HepG2 (cell line): ENCODE results near the gene HES1. TPM values are rescaled to one million over a fixed set of nuclear protein-coding genes. Genes with fewer than 3 reads are reported as not detected.

Experiments used
- ASH2L ChIP-seq: fragments of 300-600, 200-600 bp; sonication (generic); IDR thresholded peaks from 2 replicates; pipeline ENCODE4 v1.7.0; 2017; ENCODE audit warnings: low read depth, mild to moderate bottlenecking, moderate library complexity, mixed read lengths, low read length; ENCODE audit not compliant: insufficient read length
- CREB1 ChIP-seq, 2 experiments: fragments of 450-650 bp in 1 of 2; IDR thresholded peaks; 2 replicates each; pipeline ENCODE4 v1.6.1; 2016 to 2017; ENCODE audit warnings: control low read depth in 1 of 2, mild to moderate bottlenecking in 1 of 2, missing compliant biosample characterization in 1 of 2, missing genetic modification characterization in 1 of 2
- FOXA1 ChIP-seq, 2 experiments: fragments of 450-650 bp in 1 of 2; sonication (generic) in 1 of 2; formaldehyde crosslinking in 1 of 2; IDR thresholded peaks; 2 replicates each; pipeline versions ENCODE4 v1.4.0 to v1.6.1; 2016 to 2020; ENCODE audit warnings: missing genetic modification reagents in 1 of 2
- HNRNPH1 ChIP-seq: fragments of 200-400 bp; formaldehyde crosslinking; optimal IDR thresholded peaks from 2 replicates; pipeline ENCODE3; 2017; ENCODE audit warnings: mild to moderate bottlenecking, low read depth, low read length
- IRF2 ChIP-seq: IDR thresholded peaks from 2 replicates; pipeline ENCODE4 v1.6.1; 2018; ENCODE audit warnings: missing genetic modification reagents, missing compliant biosample characterization
- KLF15 ChIP-seq: sonication (generic); formaldehyde crosslinking; IDR thresholded peaks from 2 replicates; pipeline ENCODE4 v1.8.1; 2023; ENCODE audit warnings: borderline replicate concordance, mild to moderate bottlenecking, inconsistent platforms, missing genetic modification reagents, mixed read lengths
- MAFK ChIP-seq, 2 experiments: IDR thresholded peaks in 1 of 2; conservative IDR thresholded peaks in 1 of 2; 2 replicates each; pipeline ENCODE4 v1.6.1; 2011; ENCODE audit warnings: improper control_type of control experiment in 2 of 2, low read length in 2 of 2
- SMAD3 ChIP-seq: sonication (generic); formaldehyde crosslinking; IDR thresholded peaks from 2 replicates; pipeline ENCODE4 v1.4.0; 2020; ENCODE audit warnings: missing genetic modification reagents
- SMYD3 ChIP-seq: sonication (generic); formaldehyde crosslinking; IDR thresholded peaks from 2 replicates; pipeline ENCODE4 v1.8.1; 2023; ENCODE audit warnings: mild to moderate bottlenecking, missing genetic modification reagents
- SRSF4 ChIP-seq: fragments of 200-400 bp; formaldehyde crosslinking; IDR thresholded peaks from one replicate; pipeline ENCODE4 v1.6.1; 2018; ENCODE audit warnings: mild to moderate bottlenecking, low read depth, low read length, moderate library complexity; ENCODE audit not compliant: poor library complexity, severe bottlenecking
- TBP ChIP-seq: sonication (generic); formaldehyde crosslinking; IDR thresholded peaks from 2 replicates; pipeline ENCODE4 v1.5.0; 2020; ENCODE audit warnings: missing genetic modification reagents
- ZNF12 ChIP-seq: sonication (generic); formaldehyde crosslinking; IDR thresholded peaks from 2 replicates; pipeline ENCODE4 v1.5.0; 2020; ENCODE audit warnings: missing genetic modification reagents
- ZNF160 ChIP-seq: sonication (generic); formaldehyde crosslinking; IDR thresholded peaks from 2 replicates; pipeline ENCODE4 v1.8.0; 2022; ENCODE audit warnings: mild to moderate bottlenecking, inconsistent platforms, missing genetic modification reagents
- ZSCAN12 ChIP-seq: sonication (generic); formaldehyde crosslinking; IDR thresholded peaks from 2 replicates; pipeline ENCODE4 v1.9.0; 2021; ENCODE audit warnings: mild to moderate bottlenecking, missing genetic modification reagents
- polyA plus RNA-seq, 8 experiments: library from polyadenylated mRNA; depleted of rRNA in 3 of 8; stranded (reverse) in 7 of 8; unstranded in 1 of 8; fragments of >200 nt; fragmentation: Illumina TruSeq in 4 of 8; extraction: Trizol in 4 of 8; gene quantifications; 2 replicates each; pipeline versions ENCODE4 v1.2.1 to v1.2.3, GENCODE V29; 2011 to 2016; ENCODE audit warnings: low read depth in 4 of 8, missing spikeins in 1 of 8, mixed read lengths in 1 of 8; ENCODE audit not compliant: insufficient read depth in 1 of 8
- total RNA-seq, 5 experiments: library from RNA; depleted of rRNA; stranded (reverse); fragments of >200 nt; fragmentation: Illumina TruSeq; extraction: Trizol; gene quantifications; 2 replicates each; pipeline ENCODE4 v1.2.3, GENCODE V29; 2016; ENCODE audit warnings: low read depth in 1 of 5
- TF ChIP-seq, protein P1 (sequence below): sonication (generic); formaldehyde crosslinking; IDR thresholded peaks from 2 replicates; pipeline ENCODE4 v1.9.0; 2021; ENCODE audit warnings: mild to moderate bottlenecking, missing genetic modification reagents
- TF ChIP-seq, protein P2 (sequence below): sonication (generic); formaldehyde crosslinking; IDR thresholded peaks from 2 replicates; pipeline ENCODE4 v1.5.0; 2020; ENCODE audit warnings: missing genetic modification reagents
- TF ChIP-seq, protein P3 (sequence below): sonication (generic); formaldehyde crosslinking; IDR thresholded peaks from 2 replicates; pipeline ENCODE4 v1.4.0; 2020; ENCODE audit warnings: missing genetic modification reagents, borderline replicate concordance

HES1 gene
- total and polyA plus RNA-seq, 2 of the 13 experiments (the other 11 are each of a cell fraction or from before 2014, with no cell fraction given), result 15.4 to 19.8 TPM

DNA sequence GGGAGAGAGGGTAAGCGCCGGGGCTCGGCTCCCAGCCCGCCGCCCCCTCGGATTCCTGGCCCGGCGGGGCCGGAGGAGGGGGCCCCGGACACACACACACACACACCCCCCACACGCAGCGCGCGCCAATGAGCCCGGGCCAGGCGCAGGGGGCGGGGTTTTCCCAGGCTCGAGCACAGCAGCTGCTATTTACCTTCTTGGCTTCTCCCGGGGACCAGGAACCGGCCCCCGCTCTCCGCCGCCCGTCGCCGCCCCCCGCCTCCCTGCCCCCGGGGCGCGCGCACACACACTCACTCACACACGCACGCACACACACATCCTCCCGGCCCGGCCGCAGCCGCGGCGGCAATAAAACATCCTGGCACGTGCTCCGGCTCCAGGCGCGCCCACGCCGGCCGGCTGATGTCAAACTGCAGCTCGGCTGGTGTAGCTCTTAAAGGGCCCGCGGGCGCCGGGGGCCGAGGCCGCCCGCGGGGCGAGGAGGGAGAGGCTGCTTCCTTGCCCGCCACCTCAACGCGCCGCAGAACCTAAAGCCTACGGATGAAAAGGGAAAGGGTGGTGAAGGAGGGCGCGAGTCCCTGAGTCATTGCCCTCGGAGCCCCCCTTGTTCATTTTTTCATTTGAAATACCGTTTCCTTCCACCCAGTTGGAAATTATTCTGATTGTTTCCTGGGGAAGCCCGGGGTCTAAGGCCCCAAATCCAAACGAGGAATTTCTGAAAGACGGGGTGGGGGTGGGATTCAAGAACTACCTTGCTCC, 1.0 kb upstream of the HES1 start (continued):
- TF ChIP-seq, protein P1, sequence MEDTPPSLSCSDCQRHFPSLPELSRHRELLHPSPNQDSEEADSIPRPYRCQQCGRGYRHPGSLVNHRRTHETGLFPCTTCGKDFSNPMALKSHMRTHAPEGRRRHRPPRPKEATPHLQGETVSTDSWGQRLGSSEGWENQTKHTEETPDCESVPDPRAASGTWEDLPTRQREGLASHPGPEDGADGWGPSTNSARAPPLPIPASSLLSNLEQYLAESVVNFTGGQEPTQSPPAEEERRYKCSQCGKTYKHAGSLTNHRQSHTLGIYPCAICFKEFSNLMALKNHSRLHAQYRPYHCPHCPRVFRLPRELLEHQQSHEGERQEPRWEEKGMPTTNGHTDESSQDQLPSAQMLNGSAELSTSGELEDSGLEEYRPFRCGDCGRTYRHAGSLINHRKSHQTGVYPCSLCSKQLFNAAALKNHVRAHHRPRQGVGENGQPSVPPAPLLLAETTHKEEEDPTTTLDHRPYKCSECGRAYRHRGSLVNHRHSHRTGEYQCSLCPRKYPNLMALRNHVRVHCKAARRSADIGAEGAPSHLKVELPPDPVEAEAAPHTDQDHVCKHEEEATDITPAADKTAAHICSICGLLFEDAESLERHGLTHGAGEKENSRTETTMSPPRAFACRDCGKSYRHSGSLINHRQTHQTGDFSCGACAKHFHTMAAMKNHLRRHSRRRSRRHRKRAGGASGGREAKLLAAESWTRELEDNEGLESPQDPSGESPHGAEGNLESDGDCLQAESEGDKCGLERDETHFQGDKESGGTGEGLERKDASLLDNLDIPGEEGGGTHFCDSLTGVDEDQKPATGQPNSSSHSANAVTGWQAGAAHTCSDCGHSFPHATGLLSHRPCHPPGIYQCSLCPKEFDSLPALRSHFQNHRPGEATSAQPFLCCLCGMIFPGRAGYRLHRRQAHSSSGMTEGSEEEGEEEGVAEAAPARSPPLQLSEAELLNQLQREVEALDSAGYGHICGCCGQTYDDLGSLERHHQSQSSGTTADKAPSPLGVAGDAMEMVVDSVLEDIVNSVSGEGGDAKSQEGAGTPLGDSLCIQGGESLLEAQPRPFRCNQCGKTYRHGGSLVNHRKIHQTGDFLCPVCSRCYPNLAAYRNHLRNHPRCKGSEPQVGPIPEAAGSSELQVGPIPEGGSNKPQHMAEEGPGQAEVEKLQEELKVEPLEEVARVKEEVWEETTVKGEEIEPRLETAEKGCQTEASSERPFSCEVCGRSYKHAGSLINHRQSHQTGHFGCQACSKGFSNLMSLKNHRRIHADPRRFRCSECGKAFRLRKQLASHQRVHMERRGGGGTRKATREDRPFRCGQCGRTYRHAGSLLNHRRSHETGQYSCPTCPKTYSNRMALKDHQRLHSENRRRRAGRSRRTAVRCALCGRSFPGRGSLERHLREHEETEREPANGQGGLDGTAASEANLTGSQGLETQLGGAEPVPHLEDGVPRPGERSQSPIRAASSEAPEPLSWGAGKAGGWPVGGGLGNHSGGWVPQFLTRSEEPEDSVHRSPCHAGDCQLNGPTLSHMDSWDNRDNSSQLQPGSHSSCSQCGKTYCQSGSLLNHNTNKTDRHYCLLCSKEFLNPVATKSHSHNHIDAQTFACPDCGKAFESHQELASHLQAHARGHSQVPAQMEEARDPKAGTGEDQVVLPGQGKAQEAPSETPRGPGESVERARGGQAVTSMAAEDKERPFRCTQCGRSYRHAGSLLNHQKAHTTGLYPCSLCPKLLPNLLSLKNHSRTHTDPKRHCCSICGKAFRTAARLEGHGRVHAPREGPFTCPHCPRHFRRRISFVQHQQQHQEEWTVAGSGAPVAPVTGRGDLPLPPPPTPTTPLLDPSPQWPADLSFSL (CRISPR knock-in tag), result peak; percentile 67
- TF ChIP-seq SMYD3 (0 out of 2 replicates have a peak, but pooled peaks have one; percentile 54), CREB1 (IDR thresholded peaks at IDR 0.05) (peak; percentile 60; the same call in 1 of the 2 replicates), CREB1 (CRISPR knock-in tag; IDR thresholded peaks at IDR 0.05) (peak; percentile 54; the same call in 1 of the 2 replicates), MAFK (conservative IDR thresholded peaks at IDR 0.05 in 1 of 2, IDR thresholded peaks at IDR 0.05 in 1 of 2; ENCODE audit: low read length in 2 of 2) (no peak), KLF15 (CRISPR knock-in tag) (peak; percentile 44; the same call in 1 of the 2 replicates), FOXA1 (IDR thresholded peaks at IDR 0.05) (no peak), FOXA1 (CRISPR knock-in tag; IDR thresholded peaks at IDR 0.05) (peak; percentile 90), IRF2 (CRISPR knock-in tag) (peak; percentile 65; the same call in 1 of the 2 replicates), HNRNPH1 (no peak), ZNF12 (CRISPR knock-in tag) (peak; percentile 71; the same call in 1 of the 2 replicates), SRSF4 (no peak), ASH2L (peak; percentile 35), TBP (CRISPR knock-in tag) (no peak), SMAD3 (peak; percentile 61; the same call in 1 of the 2 replicates), ZSCAN12 (CRISPR knock-in tag) (no peak), ZNF160 (CRISPR knock-in tag) (no peak)
- TF ChIP-seq, protein P2, sequence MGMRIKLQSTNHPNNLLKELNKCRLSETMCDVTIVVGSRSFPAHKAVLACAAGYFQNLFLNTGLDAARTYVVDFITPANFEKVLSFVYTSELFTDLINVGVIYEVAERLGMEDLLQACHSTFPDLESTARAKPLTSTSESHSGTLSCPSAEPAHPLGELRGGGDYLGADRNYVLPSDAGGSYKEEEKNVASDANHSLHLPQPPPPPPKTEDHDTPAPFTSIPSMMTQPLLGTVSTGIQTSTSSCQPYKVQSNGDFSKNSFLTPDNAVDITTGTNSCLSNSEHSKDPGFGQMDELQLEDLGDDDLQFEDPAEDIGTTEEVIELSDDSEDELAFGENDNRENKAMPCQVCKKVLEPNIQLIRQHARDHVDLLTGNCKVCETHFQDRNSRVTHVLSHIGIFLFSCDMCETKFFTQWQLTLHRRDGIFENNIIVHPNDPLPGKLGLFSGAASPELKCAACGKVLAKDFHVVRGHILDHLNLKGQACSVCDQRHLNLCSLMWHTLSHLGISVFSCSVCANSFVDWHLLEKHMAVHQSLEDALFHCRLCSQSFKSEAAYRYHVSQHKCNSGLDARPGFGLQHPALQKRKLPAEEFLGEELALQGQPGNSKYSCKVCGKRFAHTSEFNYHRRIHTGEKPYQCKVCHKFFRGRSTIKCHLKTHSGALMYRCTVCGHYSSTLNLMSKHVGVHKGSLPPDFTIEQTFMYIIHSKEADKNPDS (CRISPR knock-in tag), result no peak
- TF ChIP-seq, protein P3, sequence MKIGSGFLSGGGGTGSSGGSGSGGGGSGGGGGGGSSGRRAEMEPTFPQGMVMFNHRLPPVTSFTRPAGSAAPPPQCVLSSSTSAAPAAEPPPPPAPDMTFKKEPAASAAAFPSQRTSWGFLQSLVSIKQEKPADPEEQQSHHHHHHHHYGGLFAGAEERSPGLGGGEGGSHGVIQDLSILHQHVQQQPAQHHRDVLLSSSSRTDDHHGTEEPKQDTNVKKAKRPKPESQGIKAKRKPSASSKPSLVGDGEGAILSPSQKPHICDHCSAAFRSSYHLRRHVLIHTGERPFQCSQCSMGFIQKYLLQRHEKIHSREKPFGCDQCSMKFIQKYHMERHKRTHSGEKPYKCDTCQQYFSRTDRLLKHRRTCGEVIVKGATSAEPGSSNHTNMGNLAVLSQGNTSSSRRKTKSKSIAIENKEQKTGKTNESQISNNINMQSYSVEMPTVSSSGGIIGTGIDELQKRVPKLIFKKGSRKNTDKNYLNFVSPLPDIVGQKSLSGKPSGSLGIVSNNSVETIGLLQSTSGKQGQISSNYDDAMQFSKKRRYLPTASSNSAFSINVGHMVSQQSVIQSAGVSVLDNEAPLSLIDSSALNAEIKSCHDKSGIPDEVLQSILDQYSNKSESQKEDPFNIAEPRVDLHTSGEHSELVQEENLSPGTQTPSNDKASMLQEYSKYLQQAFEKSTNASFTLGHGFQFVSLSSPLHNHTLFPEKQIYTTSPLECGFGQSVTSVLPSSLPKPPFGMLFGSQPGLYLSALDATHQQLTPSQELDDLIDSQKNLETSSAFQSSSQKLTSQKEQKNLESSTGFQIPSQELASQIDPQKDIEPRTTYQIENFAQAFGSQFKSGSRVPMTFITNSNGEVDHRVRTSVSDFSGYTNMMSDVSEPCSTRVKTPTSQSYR (CRISPR knock-in tag), result peak; percentile 76; the same call in 1 of the 2 replicates
